Endodermal cell (in vitro differentiated cells): Measurements from ENCODE around the gene DTD1. TPM values are rescaled to one million over a fixed set of nuclear protein-coding genes. Genes with fewer than 3 reads are reported as not detected.

ENCODE experiments used
- DNase-seq: peaks from one replicate; pipeline ENCODE4 v3.0.0-alpha.2; 2017
- H3K27ac ChIP-seq: 2 replicates; pipeline ENCODE4 v1.5.1; 2013; ENCODE audit warnings: mild to moderate bottlenecking, low read depth, low read length, moderate library complexity
- H3K27me3 ChIP-seq: 2 replicates; pipeline ENCODE4 v1.6.1; 2013; ENCODE audit warnings: mild to moderate bottlenecking, low read length, moderate library complexity; ENCODE audit not compliant: insufficient read depth, control insufficient read depth, poor library complexity, severe bottlenecking
- H3K36me3 ChIP-seq: 2 replicates; pipeline ENCODE4 v1.7.0; 2013; ENCODE audit warnings: mild to moderate bottlenecking, low read length, moderate library complexity; ENCODE audit not compliant: control insufficient read depth, insufficient read depth
- H3K4me1 ChIP-seq: one replicate; pipeline ENCODE4 v1.7.0; 2013; ENCODE audit warnings: low read length; ENCODE audit not compliant: control insufficient read depth, insufficient read depth
- H3K4me3 ChIP-seq: 2 replicates; pipeline ENCODE4 v1.5.1; 2013; ENCODE audit warnings: mild to moderate bottlenecking, low read length, moderate library complexity
- H3K9ac ChIP-seq: 2 replicates; pipeline ENCODE4 v1.6.1; 2013; ENCODE audit warnings: mild to moderate bottlenecking, low read length, moderate library complexity; ENCODE audit not compliant: poor library complexity, severe bottlenecking; ENCODE audit errors: extremely low read depth
- H3K9me3 ChIP-seq: 2 replicates; pipeline ENCODE4 v1.6.1; 2013; ENCODE audit warnings: mild to moderate bottlenecking, low read length, moderate library complexity; ENCODE audit not compliant: control insufficient read depth
- H3K27ac Mint-ChIP-seq: 2 replicates; pipeline ENCODE4 v1.8.0; 2020; ENCODE audit warnings: mixed read lengths
- H3K27me3 Mint-ChIP-seq: 2 replicates; pipeline ENCODE4 v1.8.0; 2021; ENCODE audit warnings: mild to moderate bottlenecking, mixed read lengths; ENCODE audit not compliant: insufficient read depth
- H3K36me3 Mint-ChIP-seq: 2 replicates; pipeline ENCODE4 v1.8.0; 2020; ENCODE audit warnings: low read depth, mixed read lengths
- H3K4me1 Mint-ChIP-seq: 2 replicates; pipeline ENCODE4 v1.8.0; 2020; ENCODE audit warnings: mixed read lengths
- H3K4me3 Mint-ChIP-seq: 2 replicates; pipeline ENCODE4 v1.8.0; 2020; ENCODE audit warnings: mild to moderate bottlenecking, moderate library complexity, mixed read lengths
- H3K9me3 Mint-ChIP-seq: 2 replicates; pipeline ENCODE4 v1.8.0; 2020; ENCODE audit warnings: mild to moderate bottlenecking, mixed read lengths
- WGBS, 2 experiments: methylation state at CpG; one replicate each; pipeline versions ENCODE4 v1.1.5 to v1.1.7; 2013; ENCODE audit warnings: missing lambda C conversion rate in 2 of 2, mixed read lengths in 1 of 2; ENCODE audit not compliant: insufficient coverage in 1 of 2, insufficient read length in 1 of 2; 5-methylcytosine and 5-hydroxymethylcytosine counted together
- total RNA-seq, 2 donors: library from RNA; stranded (reverse); fragmentation: NEBNext Ultra II Directional in 1 of 2; extraction: Animal tissue kit (Norgen Biotek cat#: 25700) in 1 of 2; gene quantifications; 2 replicates in 1 of 2; 3 replicates in 1 of 2; pipeline ENCODE4 v1.2.1, GENCODE V29; 2021
- TF ChIP-seq, protein P1 (sequence below): fragments of 200-600 bp; sonication (generic); conservative IDR thresholded peaks from 2 replicates; pipeline ENCODE4 v1.5.0; 2021; ENCODE audit warnings: antibody characterized with exemption, mild to moderate bottlenecking

Gene DTD1
- total RNA-seq, 2 donors from 2014 or later, result 34.2 to 44.0 TPM

- H3K36me3 Mint-ChIP-seq, result no peaks in the 10 kb centered on the region
- H3K4me3 ChIP-seq, result no peak overlapping the region
- H3K9me3 ChIP-seq, result no peaks in the 10 kb centered on the region
- TF ChIP-seq, protein P1, sequence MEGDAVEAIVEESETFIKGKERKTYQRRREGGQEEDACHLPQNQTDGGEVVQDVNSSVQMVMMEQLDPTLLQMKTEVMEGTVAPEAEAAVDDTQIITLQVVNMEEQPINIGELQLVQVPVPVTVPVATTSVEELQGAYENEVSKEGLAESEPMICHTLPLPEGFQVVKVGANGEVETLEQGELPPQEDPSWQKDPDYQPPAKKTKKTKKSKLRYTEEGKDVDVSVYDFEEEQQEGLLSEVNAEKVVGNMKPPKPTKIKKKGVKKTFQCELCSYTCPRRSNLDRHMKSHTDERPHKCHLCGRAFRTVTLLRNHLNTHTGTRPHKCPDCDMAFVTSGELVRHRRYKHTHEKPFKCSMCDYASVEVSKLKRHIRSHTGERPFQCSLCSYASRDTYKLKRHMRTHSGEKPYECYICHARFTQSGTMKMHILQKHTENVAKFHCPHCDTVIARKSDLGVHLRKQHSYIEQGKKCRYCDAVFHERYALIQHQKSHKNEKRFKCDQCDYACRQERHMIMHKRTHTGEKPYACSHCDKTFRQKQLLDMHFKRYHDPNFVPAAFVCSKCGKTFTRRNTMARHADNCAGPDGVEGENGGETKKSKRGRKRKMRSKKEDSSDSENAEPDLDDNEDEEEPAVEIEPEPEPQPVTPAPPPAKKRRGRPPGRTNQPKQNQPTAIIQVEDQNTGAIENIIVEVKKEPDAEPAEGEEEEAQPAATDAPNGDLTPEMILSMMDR, result no peak
- H3K4me1 ChIP-seq, result no peaks in the 10 kb centered on the region
- H3K9me3 Mint-ChIP-seq, result no peaks in the 10 kb centered on the region
- H3K9ac ChIP-seq, result no peak overlapping the region
- H3K36me3 ChIP-seq, result no peaks in the 10 kb centered on the region
- H3K27ac ChIP-seq, result no peak overlapping the region
- H3K27me3 ChIP-seq, result no peaks in the 10 kb centered on the region
- H3K4me3 Mint-ChIP-seq, result no peak overlapping the region
- DNase-seq, result no peak
- H3K27ac Mint-ChIP-seq, result no peak overlapping the region
- no peaks in the 10 kb centered on the region for H3K27me3 Mint-ChIP-seq
- WGBS, 2 experiments, result 95 to 100% methylated on average over 3 to 6 of the region's 6 CpGs
- peaks cover 2% of the 10 kb centered on the region for H3K4me1 Mint-ChIP-seq
These were observed 74.6 kb downstream of the DTD1 start for GRCh38 chr20:18662279-18663040.

GRCh38 chr20:18663932-18664331 is 76.1 kb downstream of the DTD1 start:
- Histone ChIP-seq H3K4me3 (no peak overlapping the region), H3K9me3 (no peaks in the 10 kb centered on the region), H3K27me3 (no peaks in the 10 kb centered on the region), H3K36me3 (no peaks in the 10 kb centered on the region), H3K27ac (no peak overlapping the region), H3K9ac (no peak overlapping the region), H3K4me1 (no peaks in the 10 kb centered on the region)
- H3K36me3 Mint-ChIP-seq, result no peaks in the 10 kb centered on the region
- 94% methylated on average over 1 of the region's 2 CpGs; no CpG with 5 or more reads in 1 of the 2 experiments for WGBS, 2 experiments
- TF ChIP-seq, protein P1, result no peak
- no peaks in the 10 kb centered on the region for H3K9me3 Mint-ChIP-seq
- peaks cover 2% of the 10 kb centered on the region for H3K4me1 Mint-ChIP-seq
- DNase-seq, result no peak
- no peak overlapping the region for H3K27ac Mint-ChIP-seq
- no peak overlapping the region for H3K4me3 Mint-ChIP-seq
- no peaks in the 10 kb centered on the region for H3K27me3 Mint-ChIP-seq

GRCh38 chr20:18665135-18665534 is 77.3 kb downstream of the DTD1 start:
- 90 to 100% methylated on average over 1 to 2 of the region's 2 CpGs for WGBS, 2 experiments

More at GRCh38 chr20:18665135-18665534, 77.3 kb downstream of the DTD1 start:
- Histone ChIP-seq H3K36me3 (no peaks in the 10 kb centered on the region), H3K27me3 (no peaks in the 10 kb centered on the region), H3K4me1 (peaks cover 4% of the 10 kb centered on the region), H3K4me3 (no peak overlapping the region), H3K27ac (no peak overlapping the region), H3K9ac (no peak overlapping the region), H3K9me3 (no peaks in the 10 kb centered on the region)
- peaks cover 12% of the 10 kb centered on the region for H3K4me1 Mint-ChIP-seq
- H3K27me3 Mint-ChIP-seq, result no peaks in the 10 kb centered on the region
- no peak for DNase-seq
- H3K36me3 Mint-ChIP-seq, result no peaks in the 10 kb centered on the region
- TF ChIP-seq, protein P1, result no peak
- H3K27ac Mint-ChIP-seq, result no peak overlapping the region
- H3K4me3 Mint-ChIP-seq, result no peak overlapping the region
- no peaks in the 10 kb centered on the region for H3K9me3 Mint-ChIP-seq
